ENCODE results near the gene NRSN2.

The NRSN2 gene, protein sequence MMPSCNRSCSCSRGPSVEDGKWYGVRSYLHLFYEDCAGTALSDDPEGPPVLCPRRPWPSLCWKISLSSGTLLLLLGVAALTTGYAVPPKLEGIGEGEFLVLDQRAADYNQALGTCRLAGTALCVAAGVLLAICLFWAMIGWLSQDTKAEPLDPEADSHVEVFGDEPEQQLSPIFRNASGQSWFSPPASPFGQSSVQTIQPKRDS

DNA sequence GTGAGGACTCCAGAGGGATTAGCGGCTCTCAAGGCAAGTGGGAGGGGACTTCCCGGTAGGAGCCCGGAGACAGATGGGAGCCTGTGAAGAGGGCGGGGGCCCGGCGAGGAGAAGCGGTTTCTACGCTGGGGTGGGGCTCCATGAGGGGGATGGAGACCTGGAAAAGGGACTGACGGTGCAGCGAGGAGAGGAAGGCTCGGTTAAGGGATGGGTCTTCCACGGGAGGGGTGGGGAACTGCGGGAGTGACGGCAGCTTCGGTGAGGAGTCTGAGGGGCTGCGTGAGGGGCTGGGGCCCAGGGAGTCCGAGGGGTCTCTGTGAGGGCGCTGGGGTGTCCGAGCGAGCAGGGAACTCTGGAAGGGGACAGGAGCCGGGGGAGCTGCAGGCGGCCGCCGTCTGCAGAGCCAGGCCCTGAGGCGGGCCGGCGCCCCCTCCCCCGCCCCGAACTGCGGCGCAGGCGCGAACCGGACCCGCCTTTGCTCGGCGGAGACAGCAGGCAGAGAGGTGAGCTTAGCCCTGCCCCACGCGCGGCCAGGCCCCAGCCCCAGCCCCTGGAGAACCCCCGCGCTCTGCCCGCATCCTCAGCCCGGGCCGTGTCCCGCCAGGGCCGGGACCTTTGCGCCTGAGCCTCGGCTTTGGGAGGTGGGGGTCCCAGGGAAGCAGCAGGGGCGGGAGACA is at the start of gene NRSN2:
NRSN2 (plus strand) TSS at position 472 of the 677 bp plus-strand sequence. CDS start 2,533 bp downstream, outside the sequence.
- DNase-seq = peak in 1 of 2 donors; percentile 50

DNA sequence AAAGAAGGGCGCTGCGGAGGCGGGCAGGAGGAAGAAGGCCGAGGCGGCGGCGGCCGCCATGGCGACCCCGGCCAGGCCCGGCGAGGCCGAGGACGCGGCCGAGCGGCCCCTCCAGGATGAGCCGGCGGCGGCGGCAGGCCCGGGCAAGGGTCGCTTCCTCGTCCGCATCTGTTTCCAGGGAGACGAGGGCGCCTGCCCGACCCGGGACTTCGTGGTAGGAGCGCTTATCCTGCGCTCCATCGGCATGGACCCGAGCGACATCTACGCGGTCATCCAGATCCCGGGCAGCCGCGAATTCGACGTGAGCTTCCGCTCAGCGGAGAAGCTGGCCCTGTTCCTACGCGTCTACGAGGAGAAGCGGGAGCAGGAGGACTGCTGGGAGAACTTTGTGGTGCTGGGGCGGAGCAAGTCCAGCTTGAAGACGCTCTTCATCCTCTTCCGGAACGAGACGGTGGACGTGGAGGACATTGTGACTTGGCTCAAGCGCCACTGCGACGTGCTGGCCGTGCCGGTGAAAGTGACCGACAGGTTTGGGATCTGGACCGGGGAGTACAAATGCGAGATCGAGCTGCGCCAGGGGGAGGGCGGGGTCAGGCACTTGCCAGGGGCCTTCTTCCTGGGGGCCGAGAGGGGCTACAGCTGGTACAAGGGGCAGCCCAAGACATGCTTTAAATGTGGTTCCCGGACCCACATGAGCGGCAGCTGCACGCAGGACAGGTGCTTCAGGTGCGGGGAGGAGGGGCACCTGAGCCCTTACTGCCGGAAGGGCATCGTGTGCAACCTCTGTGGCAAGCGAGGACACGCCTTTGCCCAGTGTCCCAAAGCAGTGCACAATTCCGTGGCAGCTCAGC is 48.8 kb upstream of the NRSN2 start:
- DNase-seq = peak; percentile 41 to 56

DNA sequence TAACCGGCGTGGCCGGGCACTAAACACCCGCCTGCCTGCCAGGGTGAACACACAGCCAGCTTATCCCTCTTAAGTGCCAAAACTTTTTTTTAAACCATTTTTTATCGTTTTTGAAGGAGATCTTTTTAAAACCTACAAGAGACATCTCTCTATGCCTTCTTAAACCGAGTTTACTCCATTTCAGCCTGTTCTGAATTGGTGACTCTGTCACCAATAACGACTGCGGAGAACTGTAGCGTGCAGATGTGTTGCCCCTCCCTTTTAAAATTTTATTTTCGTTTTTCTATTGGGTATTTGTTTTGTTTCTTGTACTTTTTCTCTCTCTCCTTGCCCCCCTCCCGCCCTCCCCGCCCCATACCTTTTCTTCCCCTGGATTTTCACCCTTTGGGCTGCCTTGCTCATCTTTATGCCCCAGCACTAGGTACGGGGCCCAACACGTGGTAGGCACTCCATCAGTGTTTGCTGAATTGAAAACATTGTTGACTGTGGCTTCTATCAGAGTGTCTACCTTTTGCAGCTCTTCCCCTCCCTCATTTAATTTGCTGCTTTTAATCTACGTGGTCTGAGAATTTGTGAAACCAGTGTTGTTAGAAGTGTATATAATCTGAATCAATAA is 48.0 kb upstream of the NRSN2 start:
- no peak for DNase-seq

DNA sequence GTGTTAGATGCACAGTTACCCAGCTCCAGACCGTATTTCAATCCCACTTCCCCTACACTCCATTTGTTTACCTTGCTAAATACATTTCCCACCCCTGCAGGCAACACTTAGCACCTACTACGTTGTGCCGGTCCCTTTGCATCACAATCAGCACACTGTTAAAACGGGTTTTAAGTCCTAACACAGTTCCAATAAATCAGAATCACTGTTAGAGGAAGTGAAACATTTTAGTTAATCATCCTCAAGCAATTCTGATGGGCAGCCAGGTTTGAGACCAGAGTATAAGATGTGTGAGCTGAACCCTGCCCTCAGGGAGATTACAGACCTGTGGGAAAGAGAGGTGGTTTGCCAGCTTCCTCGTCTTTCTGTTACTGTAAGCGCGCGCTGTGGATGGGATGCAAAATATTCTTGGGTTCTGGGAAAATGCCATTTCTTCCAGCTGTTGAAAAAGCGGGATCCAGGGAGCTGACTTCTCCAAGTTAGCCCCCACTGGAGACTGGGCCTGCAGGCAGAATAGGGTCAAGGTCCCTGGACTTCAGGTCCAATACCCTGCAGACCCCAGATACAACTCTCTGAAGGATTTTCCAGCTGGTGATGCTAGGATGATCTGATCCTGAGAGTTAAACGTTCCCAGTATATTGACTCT is 46.4 kb upstream of the NRSN2 start:
- no peak for DNase-seq

DNA sequence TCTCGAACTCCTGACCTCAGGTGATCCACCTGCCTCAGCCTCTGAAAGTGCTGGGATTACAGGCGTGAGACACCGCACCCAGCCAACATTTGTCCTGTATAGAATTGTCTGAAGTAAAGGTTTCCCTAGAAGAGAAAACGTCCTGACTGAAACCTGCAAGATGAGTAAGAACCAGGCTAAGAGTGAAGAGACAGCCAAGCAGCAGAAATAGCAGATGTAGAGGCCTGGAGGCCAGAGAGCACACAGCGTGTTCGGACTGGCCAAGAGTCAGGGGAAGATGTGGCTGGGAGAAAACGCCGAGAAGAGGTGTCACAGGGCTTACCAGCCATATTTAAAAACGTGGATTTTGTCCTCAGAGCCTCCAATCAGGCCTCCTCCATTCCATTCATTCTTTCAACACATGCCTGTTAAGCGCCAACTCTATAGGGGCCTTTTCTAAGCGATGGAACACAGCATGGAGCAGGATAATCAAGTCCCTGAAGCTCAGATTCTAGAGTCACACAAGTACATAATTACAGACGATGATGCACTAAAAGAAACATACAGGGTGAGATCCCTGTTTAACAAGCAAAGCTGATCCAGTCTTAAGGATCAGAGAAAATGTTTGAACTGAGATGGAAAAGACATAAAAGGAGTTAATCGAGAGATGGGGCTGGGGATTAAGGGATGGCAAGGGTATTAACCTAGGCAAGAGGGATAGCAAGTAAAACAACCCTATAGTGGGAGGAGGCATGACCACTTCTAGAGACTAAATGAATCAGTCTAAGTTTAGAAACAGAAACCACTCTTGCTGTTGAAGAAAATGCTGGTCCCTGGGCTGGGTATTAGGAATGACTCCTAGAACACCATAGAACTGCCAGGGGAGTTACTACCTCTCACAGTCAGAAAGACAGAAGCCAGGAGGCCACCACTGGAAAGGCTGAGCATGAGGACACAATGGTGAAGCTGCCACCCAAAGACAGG is 44.7 kb upstream of the NRSN2 start:
- no peak for DNase-seq

DNA sequence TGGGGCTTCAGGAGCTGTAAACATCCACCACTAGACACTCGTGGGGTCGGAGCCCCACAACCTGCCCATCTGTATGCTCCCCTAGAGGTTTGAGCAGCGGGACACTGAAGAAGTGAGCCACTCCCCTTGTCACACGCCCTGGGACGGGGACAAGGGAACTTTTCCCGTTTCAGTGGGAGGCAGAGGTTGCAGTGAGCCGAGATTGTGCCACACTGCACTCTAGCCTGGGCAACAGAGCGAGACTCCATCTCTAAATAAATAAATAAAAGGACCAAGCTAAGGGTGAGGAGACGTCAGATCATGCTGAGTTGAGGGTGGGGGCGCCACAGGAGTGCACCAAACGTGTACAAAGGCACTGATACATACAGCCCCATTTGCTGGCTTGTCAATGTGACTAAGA is 41.2 kb upstream of the NRSN2 start:
- DNase-seq = no peak

DNA sequence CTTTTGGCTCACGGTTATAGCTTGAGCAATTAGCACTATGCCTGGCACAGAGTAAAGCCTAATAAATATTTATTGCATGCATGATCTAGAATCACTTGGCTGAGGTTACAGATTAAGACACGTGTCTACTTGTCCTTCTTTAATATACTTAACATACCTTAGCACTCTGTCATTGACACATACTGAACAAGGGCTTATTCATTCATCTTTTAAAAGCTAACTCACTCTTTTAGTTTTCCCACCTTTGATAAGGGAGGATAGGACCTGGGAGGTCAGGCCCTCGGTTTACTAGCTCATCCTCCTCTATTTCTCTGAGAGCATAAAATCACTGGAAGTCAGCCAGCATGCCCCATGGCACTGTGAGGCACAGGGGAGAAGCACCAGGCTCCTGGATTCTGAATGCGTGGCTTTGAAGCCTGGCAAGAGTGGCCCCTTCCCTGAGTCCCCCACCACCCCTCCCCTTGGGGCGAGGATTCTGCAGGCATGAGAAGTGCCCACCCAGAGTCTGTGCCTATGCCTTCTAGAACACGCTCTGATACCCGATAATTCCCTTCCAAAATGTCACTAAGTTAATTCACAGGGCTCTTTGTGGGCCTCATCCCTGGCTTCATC is 38.4 kb upstream of the NRSN2 start:
- no peak for DNase-seq

DNA sequence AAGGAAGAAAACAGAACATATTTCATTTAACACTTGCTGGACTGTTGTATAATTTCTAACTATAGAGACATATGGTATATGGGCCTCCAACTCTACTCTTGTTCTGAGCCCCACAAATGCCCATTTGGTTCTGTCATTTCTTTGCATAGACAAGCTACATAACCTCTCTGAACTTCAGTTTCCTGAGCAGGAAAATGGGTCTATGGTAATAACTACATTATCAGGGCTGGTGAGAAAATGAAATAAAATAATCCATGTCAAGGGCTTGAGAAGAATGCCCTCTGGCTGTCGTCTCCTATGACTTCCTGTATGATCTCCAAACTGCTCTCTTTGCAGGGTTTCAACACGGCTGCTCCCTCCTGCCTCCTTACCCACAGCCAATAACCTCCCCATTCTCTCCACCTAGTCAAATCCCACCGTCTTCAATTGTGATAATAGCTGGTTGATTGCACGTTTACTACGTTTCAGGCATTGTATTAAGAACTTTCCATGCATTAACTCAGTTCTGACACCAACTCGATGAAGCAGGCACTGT is 37.5 kb upstream of the NRSN2 start:
- DNase-seq = no peak

DNA sequence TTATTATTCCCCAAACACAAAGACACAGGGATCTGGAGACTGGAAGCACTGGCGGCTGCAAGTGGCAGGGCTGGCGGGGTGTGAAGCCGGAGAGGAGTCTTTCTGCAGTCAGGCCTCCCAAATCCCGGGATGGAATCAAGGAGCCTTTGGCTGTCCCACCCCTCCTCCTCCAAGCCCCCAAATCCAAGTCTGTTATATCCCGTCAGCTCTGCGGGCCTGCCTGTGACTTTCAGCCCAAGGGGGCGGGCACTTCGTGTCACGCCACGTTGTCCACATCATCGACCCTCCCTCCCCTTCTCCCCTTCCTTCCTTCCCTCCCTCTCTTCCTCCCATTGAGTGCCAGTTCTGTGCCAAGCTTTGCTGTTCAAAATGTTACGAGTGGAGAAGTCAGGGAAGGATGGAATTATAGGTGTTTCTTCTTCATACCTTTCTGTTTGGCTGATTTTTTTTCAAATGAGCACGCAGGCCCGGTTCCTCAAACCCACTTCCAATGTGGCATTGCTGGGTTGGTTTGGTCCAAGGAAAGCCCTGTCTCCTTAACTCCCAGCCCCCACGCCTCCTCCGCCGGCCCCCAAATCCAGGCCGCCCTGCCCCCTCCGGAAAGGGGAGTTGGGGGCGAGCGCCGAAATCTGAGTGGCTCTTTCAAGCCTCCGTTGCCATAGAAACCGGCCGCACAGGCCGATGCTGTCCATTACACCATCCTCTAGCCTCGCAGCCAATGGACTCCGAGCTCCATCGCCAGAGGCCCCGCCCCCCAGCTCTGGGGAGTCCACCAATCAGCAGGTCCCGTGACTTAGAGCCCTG is 36.9 kb upstream of the NRSN2 start:
- DNase-seq = peak; percentile 81 to 90

DNA sequence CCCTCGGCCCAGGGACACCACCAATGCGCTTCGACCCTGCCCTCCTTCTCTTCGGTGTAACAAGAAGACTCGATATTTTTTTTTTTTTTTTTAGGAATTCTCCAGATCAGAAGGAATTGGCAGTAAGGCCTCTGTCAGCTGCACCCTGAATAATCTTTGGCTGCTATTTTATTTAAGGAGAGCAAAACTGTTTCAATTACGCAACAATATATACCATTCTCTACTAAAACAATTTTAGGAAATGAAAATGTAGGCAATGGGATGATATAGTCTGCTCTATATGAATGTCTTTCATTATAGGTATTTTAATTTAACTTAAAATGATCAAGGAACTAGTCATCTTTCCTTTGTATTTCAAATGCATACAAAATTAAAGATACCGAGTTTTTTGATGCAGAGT is 36.3 kb upstream of the NRSN2 start:
- no peak for DNase-seq

DNA sequence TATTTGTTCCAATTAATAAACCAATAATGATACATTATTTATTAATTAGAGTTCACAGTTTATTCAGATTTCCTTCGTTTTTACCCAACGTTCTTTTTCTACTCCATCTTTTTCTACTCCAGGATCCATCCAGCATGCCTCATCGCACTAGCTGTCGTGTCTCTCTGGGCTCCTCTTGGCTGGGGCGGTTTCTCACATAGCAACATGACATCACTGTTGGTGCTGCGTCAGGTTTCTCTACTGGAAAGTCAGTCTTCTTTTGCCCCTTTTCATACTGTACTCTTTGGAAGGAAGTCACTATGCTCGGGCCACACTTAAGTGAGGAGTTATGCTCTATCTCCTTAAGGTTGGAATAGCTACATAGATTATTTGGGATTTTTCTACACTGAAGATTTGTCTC is 35.3 kb upstream of the NRSN2 start:
- no peak for DNase-seq

DNA sequence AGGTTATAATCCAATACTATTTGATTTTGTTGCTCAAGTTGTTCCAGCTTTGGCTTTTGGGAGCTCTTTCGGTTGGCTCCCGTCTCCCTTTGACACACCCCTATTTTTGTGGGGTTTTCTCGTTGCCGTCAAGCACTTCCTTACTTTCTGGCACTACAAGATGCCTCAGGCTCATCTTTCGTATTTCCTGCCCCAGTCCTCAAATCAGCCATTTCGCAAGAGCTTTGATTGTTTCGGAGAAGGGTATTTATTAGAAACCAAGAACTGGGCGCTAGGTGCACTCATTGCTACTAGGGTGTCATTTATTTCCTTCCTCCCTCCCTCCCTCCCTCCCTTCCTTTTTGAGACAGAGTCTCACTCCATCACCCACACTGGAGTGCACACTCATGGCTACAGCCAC is 34.8 kb upstream of the NRSN2 start:
- DNase-seq = no peak

DNA sequence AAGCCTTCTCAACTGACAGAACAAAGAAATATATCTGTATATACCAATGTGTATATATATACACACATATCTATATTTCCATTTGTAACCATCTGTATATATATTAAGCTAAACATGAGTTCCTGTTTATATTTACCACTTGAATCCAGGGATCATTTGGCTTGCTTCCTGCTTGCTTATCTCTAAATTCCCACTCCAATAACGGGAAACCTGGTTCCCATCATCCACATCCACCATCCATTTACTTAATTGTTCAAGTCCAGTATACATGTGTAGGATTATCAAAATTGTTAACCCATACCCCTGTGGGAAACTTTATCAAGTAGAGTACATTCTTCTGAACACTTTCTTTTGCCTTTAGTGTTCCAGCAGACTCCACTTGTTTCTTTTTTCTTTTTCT is 34.0 kb upstream of the NRSN2 start:
- DNase-seq = no peak

DNA sequence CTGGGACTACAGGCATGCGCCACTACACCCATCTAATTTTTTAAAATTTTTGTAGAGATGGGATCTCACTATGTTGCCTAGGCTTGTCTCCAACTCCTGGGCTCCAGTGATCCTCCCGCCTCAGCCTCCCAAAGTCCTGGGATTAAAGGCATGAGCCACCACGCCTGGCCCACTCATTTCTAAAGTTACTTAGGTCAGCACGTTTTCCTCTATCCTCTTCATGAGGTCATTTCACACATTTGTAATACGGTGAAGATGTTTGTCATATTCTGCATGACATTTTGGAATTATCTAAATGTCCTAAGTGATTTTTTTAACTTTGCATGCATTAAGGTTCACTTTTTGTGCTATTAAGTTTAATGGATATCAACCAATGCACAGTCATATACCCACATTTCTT is 33.5 kb upstream of the NRSN2 start:
- DNase-seq = no peak

DNA sequence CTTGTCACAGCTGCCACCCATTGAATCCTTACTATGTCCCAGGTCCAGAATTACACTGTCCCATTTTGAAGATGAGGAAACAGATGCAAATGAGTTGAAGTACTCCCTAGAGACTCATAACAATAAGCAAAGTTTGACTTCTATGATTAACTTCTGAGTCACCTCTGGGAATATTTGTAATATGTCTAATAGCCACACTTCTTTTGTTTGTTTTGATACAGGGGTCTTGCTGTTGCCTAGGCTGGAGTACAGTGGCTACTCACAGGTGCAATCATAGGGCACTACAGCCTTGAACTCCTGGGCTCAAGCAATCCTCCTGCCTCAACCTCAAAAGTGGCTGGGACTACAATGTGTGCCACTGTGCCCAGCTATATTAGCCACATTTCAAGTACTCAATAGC is 33.0 kb upstream of the NRSN2 start:
- DNase-seq = no peak

DNA sequence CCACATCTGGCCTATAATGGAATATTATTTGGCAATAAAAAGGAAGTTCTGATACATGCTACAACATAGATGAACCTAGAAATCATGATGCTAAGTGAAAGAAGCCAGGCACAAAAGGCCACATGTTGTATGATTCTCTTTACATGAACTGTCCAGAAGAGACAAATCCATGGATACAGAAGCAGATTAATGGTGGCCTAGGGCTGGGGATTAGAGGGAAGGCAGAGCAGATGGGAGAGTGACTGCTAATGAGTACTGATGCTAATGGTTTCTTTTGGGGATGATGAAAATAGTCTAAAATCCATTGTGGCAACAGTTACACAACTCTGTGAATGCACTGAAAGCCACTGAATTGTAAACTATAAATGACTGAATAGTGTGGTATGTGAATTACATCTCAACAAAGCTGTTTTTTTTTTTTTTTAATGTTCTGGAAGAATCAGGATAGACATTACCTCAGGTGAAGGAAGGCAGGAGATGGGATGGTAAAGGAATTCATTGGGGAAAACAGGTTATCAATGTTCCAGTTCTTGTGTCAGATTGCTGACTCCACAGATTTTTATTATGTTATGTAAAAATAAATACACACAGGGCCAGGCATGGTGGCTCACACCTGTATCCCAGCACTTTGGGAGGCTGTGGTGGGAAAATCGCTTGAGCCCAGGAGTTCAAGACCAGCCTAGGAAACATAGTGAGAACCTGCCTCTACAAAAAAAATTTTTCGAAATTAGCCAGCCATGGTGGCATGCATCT is 30.4 kb upstream of the NRSN2 start:
- no peak for DNase-seq

DNA sequence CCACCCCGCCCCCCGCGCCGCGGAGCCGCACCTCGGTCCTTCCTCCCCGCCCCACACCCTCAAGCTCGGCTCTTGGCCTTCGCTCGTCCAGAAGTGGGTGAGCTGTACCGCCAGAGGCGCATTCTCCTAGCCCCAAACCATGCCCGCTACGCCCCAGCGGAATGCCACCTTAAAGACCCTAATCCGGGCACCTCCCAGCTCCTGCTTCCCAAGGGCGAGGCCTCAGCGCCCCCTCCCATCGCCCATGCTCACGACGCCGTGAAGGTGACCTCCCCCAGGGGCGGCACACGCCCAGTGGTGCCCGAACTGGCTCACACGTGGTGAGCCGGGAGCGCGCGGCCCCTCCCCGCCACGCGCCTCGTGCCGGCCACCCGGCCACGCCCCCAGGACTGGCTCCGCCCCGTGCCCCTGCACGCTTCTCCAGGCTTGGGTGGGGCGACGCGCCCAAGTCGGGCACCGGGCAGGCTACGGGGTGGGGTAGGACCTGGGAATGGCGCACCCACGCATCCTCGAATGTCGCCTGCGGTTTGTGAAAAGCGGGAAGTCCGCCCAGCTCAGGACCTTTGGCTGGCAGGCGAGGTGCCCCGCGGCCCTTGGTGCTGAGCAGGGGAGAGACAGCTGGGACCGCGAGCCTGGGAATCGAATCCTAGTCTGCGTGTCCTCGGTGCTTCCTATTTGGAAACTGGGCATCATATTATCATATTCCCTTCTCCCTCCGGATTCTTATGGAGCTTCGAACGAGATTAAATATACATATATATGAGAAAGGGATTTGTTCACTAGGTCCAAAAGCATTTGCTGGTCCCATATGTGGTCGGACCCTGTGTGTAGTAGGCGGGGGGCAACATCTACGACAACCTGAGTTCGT is 22.5 kb upstream of the NRSN2 start:
- DNase-seq = peak; percentile 92 to 96
